ENCODE results near the gene KNDC1. TPM values are rescaled to one million over a fixed set of nuclear protein-coding genes. Genes with fewer than 3 reads are reported as not detected.
"Not testable (repeated sequence)": the region's sequence is repeated elsewhere in the genome, so short reads cannot be mapped to it uniquely, and the experiment has no call there.

The KNDC1 gene
- 0.05 TPM for polyA plus RNA-seq

- Mint-ChIP-seq H3K27ac (no peak within 1 kb of the TSS), H3K4me3 (peak within 1 kb of the TSS in 3 of 4 donors; percentile 55 to 90 (median 57)), H3K27me3 (peaks cover 21% of the 10 kb centered on the region), H3K36me3 (no peaks in the 10 kb centered on the region), H3K4me1 (peaks cover 0 to 2% (median 0%) of the 10 kb centered on the region in 3 donors), H3K9me3 (no peaks in the 10 kb centered on the region)
These were observed at the start of gene KNDC1 for GRCh38 chr10:133159950-133160825. Gene KNDC1 (plus strand): TSS chr10:133160219. CDS start chr10:133160468, 249 bp downstream.

- H3K4me1 Mint-ChIP-seq: no peaks in the 10 kb centered on the region
- H3K27me3 Mint-ChIP-seq: no peaks in the 10 kb centered on the region
- no peak overlapping the region for H3K4me3 Mint-ChIP-seq
- no peaks in the 10 kb centered on the region for H3K36me3 Mint-ChIP-seq
- peaks cover 6 to 15% (median 8%) of the 10 kb centered on the region in 3 donors for H3K9me3 Mint-ChIP-seq
- H3K27ac Mint-ChIP-seq: no peak overlapping the region
These were observed 49.3 kb upstream of the KNDC1 start for GRCh38 chr10:133110609-133111275.

GRCh38 chr10:133111640-133112039 is 48.4 kb upstream of the KNDC1 start:
- H3K27me3 Mint-ChIP-seq, H3K36me3 Mint-ChIP-seq, H3K27ac Mint-ChIP-seq, H3K4me1 Mint-ChIP-seq: not testable (repeated sequence)
- Mint-ChIP-seq H3K9me3 (peaks cover 6 to 15% (median 8%) of the 10 kb centered on the region in 3 donors), H3K4me3 (peak overlapping the region in 1 of 4 donors; percentile 68)

GRCh38 chr10:133113146-133113830 is 46.7 kb upstream of the KNDC1 start:
- H3K27ac Mint-ChIP-seq: no peak overlapping the region
- H3K9me3 Mint-ChIP-seq: peaks cover 0 to 7% (median 7%) of the 10 kb centered on the region in 3 donors
- no peaks in the 10 kb centered on the region for H3K27me3 Mint-ChIP-seq
- no peaks in the 10 kb centered on the region for H3K4me1 Mint-ChIP-seq
- H3K36me3 Mint-ChIP-seq: no peaks in the 10 kb centered on the region
- no peak overlapping the region for H3K4me3 Mint-ChIP-seq

- H3K4me3 Mint-ChIP-seq: no peak overlapping the region
- no peak overlapping the region for H3K27ac Mint-ChIP-seq
- no peaks in the 10 kb centered on the region for H3K27me3 Mint-ChIP-seq
- no peaks in the 10 kb centered on the region for H3K36me3 Mint-ChIP-seq
- H3K9me3 Mint-ChIP-seq: peaks cover 2 to 12% (median 5%) of the 10 kb centered on the region in 3 donors
- H3K4me1 Mint-ChIP-seq: no peaks in the 10 kb centered on the region
These were observed 46.2 kb upstream of the KNDC1 start for GRCh38 chr10:133113847-133114246.

GRCh38 chr10:133114251-133114650 is 45.8 kb upstream of the KNDC1 start:
- Mint-ChIP-seq H3K4me3 (no peak overlapping the region), H3K4me1 (no peaks in the 10 kb centered on the region), H3K36me3 (no peaks in the 10 kb centered on the region), H3K27me3 (no peaks in the 10 kb centered on the region), H3K9me3 (peaks cover 3 to 16% (median 5%) of the 10 kb centered on the region in 3 donors), H3K27ac (no peak overlapping the region)

- H3K4me1 Mint-ChIP-seq: no peaks in the 10 kb centered on the region
- no peak overlapping the region for H3K4me3 Mint-ChIP-seq
- H3K27me3 Mint-ChIP-seq: no peaks in the 10 kb centered on the region
- no peaks in the 10 kb centered on the region for H3K36me3 Mint-ChIP-seq
- H3K27ac Mint-ChIP-seq: no peak overlapping the region
- peaks cover 2 to 15% (median 3%) of the 10 kb centered on the region in 3 donors for H3K9me3 Mint-ChIP-seq
These were observed 45.1 kb upstream of the KNDC1 start for GRCh38 chr10:133114726-133115452.

- no peaks in the 10 kb centered on the region for H3K36me3 Mint-ChIP-seq
- peaks cover 2 to 17% (median 5%) of the 10 kb centered on the region in 3 donors for H3K9me3 Mint-ChIP-seq
- H3K4me1 Mint-ChIP-seq: no peaks in the 10 kb centered on the region
- H3K27ac Mint-ChIP-seq: no peak overlapping the region
- H3K4me3 Mint-ChIP-seq: no peak overlapping the region
- H3K27me3 Mint-ChIP-seq: no peaks in the 10 kb centered on the region
These were observed 44.6 kb upstream of the KNDC1 start for GRCh38 chr10:133115453-133115842.

GRCh38 chr10:133115976-133116375 is 44.0 kb upstream of the KNDC1 start:
- Mint-ChIP-seq H3K36me3 (no peaks in the 10 kb centered on the region), H3K9me3 (peaks cover 2 to 19% (median 5%) of the 10 kb centered on the region in 3 donors), H3K27me3 (no peaks in the 10 kb centered on the region), H3K4me1 (no peaks in the 10 kb centered on the region), H3K27ac (no peak overlapping the region), H3K4me3 (no peak overlapping the region)

- no peaks in the 10 kb centered on the region for H3K4me1 Mint-ChIP-seq
- no peaks in the 10 kb centered on the region for H3K27me3 Mint-ChIP-seq
- H3K36me3 Mint-ChIP-seq: no peaks in the 10 kb centered on the region
- H3K9me3 Mint-ChIP-seq: peaks cover 2 to 19% (median 5%) of the 10 kb centered on the region in 3 donors
- H3K27ac Mint-ChIP-seq: no peak overlapping the region
- no peak overlapping the region for H3K4me3 Mint-ChIP-seq
These were observed 43.6 kb upstream of the KNDC1 start for GRCh38 chr10:133116455-133116854.

GRCh38 chr10:133117036-133117687 is 42.9 kb upstream of the KNDC1 start:
- Mint-ChIP-seq H3K4me3 (no peak overlapping the region), H3K9me3 (peaks cover 2 to 19% (median 5%) of the 10 kb centered on the region in 3 donors), H3K27me3 (no peaks in the 10 kb centered on the region), H3K4me1 (no peaks in the 10 kb centered on the region), H3K27ac (no peak overlapping the region), H3K36me3 (no peaks in the 10 kb centered on the region)

- H3K27ac Mint-ChIP-seq: no peak overlapping the region
- no peaks in the 10 kb centered on the region for H3K27me3 Mint-ChIP-seq
- H3K9me3 Mint-ChIP-seq: peaks cover 2 to 19% (median 5%) of the 10 kb centered on the region in 3 donors
- no peak overlapping the region for H3K4me3 Mint-ChIP-seq
- H3K36me3 Mint-ChIP-seq: no peaks in the 10 kb centered on the region
- H3K4me1 Mint-ChIP-seq: no peaks in the 10 kb centered on the region
These were observed 42.3 kb upstream of the KNDC1 start for GRCh38 chr10:133117688-133118071.

GRCh38 chr10:133121479-133121878 is 38.5 kb upstream of the KNDC1 start:
- no peak overlapping the region for H3K4me3 Mint-ChIP-seq
- no peaks in the 10 kb centered on the region for H3K36me3 Mint-ChIP-seq
- H3K4me1 Mint-ChIP-seq: peaks cover 0 to 2% (median 0%) of the 10 kb centered on the region in 3 donors
- H3K9me3 Mint-ChIP-seq: peaks cover 4 to 19% (median 5%) of the 10 kb centered on the region in 3 donors
- H3K27me3 Mint-ChIP-seq: peaks cover 10% of the 10 kb centered on the region
- no peak overlapping the region for H3K27ac Mint-ChIP-seq

All from IgD-negative memory B cell (primary cell).